Peyer's patch (tissue), 4 donors: ENCODE data around the gene RAD51B.

Experiments used
- POLR2A ChIP-seq, 2 donors: fragments of 450-650 bp; IDR thresholded peaks; one replicate each; pipeline ENCODE4 v1.5.1; 2017; ENCODE audit warnings: antibody characterized with exemption in 2 of 2, mild to moderate bottlenecking in 2 of 2, moderate library complexity in 2 of 2
- TF ChIP-seq, protein P1 (sequence below), 6 experiments: fragments of 450-650 bp in 4 of 6; fragments of 200-600 bp in 2 of 6; sonication (generic) in 1 of 6; IDR thresholded peaks; one replicate each; pipeline ENCODE4 v1.5.1; 2017 to 2019; ENCODE audit warnings: antibody characterized with exemption in 6 of 6, mild to moderate bottlenecking in 3 of 6, moderate library complexity in 1 of 6

GRCh38 chr14:68399971-68400370 lies 580.4 kb downstream of the RAD51B start:
- TF ChIP-seq, protein P1, sequence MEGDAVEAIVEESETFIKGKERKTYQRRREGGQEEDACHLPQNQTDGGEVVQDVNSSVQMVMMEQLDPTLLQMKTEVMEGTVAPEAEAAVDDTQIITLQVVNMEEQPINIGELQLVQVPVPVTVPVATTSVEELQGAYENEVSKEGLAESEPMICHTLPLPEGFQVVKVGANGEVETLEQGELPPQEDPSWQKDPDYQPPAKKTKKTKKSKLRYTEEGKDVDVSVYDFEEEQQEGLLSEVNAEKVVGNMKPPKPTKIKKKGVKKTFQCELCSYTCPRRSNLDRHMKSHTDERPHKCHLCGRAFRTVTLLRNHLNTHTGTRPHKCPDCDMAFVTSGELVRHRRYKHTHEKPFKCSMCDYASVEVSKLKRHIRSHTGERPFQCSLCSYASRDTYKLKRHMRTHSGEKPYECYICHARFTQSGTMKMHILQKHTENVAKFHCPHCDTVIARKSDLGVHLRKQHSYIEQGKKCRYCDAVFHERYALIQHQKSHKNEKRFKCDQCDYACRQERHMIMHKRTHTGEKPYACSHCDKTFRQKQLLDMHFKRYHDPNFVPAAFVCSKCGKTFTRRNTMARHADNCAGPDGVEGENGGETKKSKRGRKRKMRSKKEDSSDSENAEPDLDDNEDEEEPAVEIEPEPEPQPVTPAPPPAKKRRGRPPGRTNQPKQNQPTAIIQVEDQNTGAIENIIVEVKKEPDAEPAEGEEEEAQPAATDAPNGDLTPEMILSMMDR (IDR thresholded peaks at IDR 0.05), result no peak
- TF ChIP-seq POLR2A (IDR thresholded peaks at IDR 0.05), result no peak
